Thymus (tissue), 11 donors: ENCODE measurements around the gene EGFR. TPM values are rescaled to one million over a fixed set of nuclear protein-coding genes. Genes with fewer than 3 reads are reported as not detected.
A peak's percentile ranks its signal among the peaks of the same experiment; 100 is the strongest.

Source experiments
- DNase-seq, 9 donors: peaks; one replicate each; pipeline ENCODE4 v3.0.0-alpha.2; 2013; ENCODE audit warnings: low spot score in 9 of 9, low read depth in 6 of 9, missing footprints in 1 of 9
- H3K27ac ChIP-seq, 2 donors: one replicate each; pipeline ENCODE4 v1.5.1; 2013; ENCODE audit warnings: control low read depth in 1 of 2, low read depth in 1 of 2, low read length in 1 of 2, mild to moderate bottlenecking in 1 of 2, moderate library complexity in 1 of 2
- H3K27me3 ChIP-seq, 2 donors: one replicate each; pipeline ENCODE4 v1.5.1; 2013; ENCODE audit warnings: low read length in 1 of 2; ENCODE audit not compliant: control insufficient read depth in 2 of 2, insufficient read depth in 1 of 2
- H3K36me3 ChIP-seq, 2 donors: one replicate each; pipeline ENCODE4 v1.5.1; 2013; ENCODE audit warnings: low read length in 1 of 2, mild to moderate bottlenecking in 1 of 2, moderate library complexity in 1 of 2; ENCODE audit not compliant: control insufficient read depth in 2 of 2, insufficient read depth in 2 of 2
- H3K4me1 ChIP-seq, 2 donors: one replicate each; pipeline ENCODE4 v1.5.1; 2013; ENCODE audit warnings: low read length in 2 of 2; ENCODE audit not compliant: control insufficient read depth in 2 of 2, insufficient read depth in 2 of 2
- H3K4me3 ChIP-seq, 2 donors: one replicate each; pipeline ENCODE4 v1.5.1; 2013; ENCODE audit warnings: low read length in 2 of 2, control low read depth in 1 of 2, mild to moderate bottlenecking in 1 of 2
- H3K9me3 ChIP-seq, 2 donors: one replicate each; pipeline ENCODE4 v1.5.1; 2013; ENCODE audit warnings: low read length in 1 of 2, mild to moderate bottlenecking in 1 of 2; ENCODE audit not compliant: control insufficient read depth in 2 of 2, insufficient read depth in 1 of 2
- WGBS: extraction: QIAGEN DNeasy Blood & Tissue Kit; methylation state at CpG from one replicate; pipeline ENCODE4 v1.1.7; 2013; 5-methylcytosine and 5-hydroxymethylcytosine counted together
- polyA plus RNA-seq: library from polyadenylated mRNA; stranded (reverse); fragments of 200-250 nt; gene quantifications from one replicate; pipeline ENCODE4 v1.2.3, GENCODE V29; 2013
- total RNA-seq: library from RNA; stranded (reverse); fragments of 120-200 nt; gene quantifications from one replicate; pipeline ENCODE4 v1.2.4, GENCODE V29; 2013
- donor health status: healthy.

Gene EGFR
- total and polyA plus RNA-seq, 2 donors = 14.2 to 19.5 TPM

DNA sequence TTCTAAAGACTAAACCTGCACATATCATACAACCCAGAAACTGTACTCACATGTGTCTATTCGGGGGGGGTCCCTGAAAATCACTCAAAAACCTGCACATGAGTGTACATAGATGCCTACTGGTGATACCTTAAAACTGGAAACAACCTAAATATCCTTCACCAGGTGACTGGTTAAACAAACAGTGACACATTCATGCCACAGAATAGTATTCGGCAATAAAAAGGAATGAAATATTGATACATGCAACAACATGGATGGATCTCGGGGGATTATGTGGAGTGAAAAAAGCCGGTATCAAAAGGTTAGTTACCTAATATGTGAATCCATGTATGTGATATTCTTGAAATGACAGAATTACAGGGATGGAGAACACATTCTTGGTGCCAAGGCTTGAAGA lies 32.1 kb upstream of the EGFR start:
- Histone ChIP-seq H3K9me3 (peaks cover 0 to 1% of the 10 kb centered on the region in 2 donors), H3K36me3 (no peaks in the 10 kb centered on the region), H3K4me3 (no peak overlapping the region), H3K27me3 (no peaks in the 10 kb centered on the region), H3K4me1 (no peaks in the 10 kb centered on the region), H3K27ac (no peak overlapping the region)
- no peak for DNase-seq
- 92% methylated on average over 4 of the region's 4 CpGs for WGBS

GRCh38 chr7:54987772-54988171 lies 31.0 kb upstream of the EGFR start:
- H3K9me3 ChIP-seq = peaks cover 0 to 1% of the 10 kb centered on the region in 2 donors
- H3K36me3 ChIP-seq = no peaks in the 10 kb centered on the region
- no peak for DNase-seq
- WGBS = 85% methylated on average over 1 of the region's 1 CpG
- H3K4me1 ChIP-seq = no peaks in the 10 kb centered on the region
- no peak overlapping the region for H3K4me3 ChIP-seq
- H3K27ac ChIP-seq = no peak overlapping the region
- H3K27me3 ChIP-seq = no peaks in the 10 kb centered on the region

- Histone ChIP-seq H3K9me3 (peaks cover 0 to 1% of the 10 kb centered on the region in 2 donors), H3K36me3 (no peaks in the 10 kb centered on the region), H3K4me3 (no peak overlapping the region), H3K27ac (no peak overlapping the region), H3K4me1 (no peaks in the 10 kb centered on the region), H3K27me3 (no peaks in the 10 kb centered on the region)
- no peak for DNase-seq
- 92% methylated on average over 2 of the region's 2 CpGs for WGBS
These were observed 30.3 kb upstream of the EGFR start for GRCh38 chr7:54988516-54988915.

DNA sequence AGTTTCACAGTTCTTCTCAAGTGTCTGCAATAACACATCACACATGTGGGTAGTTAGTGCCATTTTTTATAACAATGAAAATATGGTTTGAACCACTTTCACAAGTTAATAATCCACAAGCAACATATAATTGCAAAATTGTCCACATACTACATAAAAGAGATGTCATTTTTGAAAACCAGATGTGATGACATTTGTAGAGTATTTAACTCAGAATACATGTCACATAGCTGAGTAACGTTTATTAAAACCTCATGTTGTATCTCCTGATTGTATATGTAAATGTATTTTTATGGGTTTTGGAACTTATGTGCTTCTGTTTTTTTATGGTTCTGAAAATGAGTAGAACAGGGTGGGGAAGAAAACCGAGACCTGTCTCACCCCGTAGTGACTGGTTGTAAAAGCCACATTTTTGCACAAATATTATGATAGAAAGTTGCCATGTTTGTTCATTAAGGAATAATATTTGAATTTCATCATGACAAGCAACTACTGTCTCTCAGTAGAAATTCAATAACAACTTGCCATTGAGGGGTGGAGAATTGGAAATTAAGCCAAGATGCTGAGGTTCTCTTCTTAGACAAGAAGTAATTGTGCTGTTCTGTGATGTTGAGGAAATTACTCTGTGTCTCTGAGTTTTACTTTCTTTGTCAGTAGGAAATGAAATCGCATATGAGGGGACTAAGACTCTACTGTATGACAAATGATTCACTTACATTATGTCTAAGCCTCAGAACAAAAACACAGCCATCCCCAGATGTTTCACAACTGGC lies 29.2 kb upstream of the EGFR start:
- Histone ChIP-seq H3K9me3 (peaks cover 0 to 1% of the 10 kb centered on the region in 2 donors), H3K27me3 (no peaks in the 10 kb centered on the region), H3K4me3 (no peak overlapping the region), H3K27ac (no peak overlapping the region), H3K4me1 (no peaks in the 10 kb centered on the region), H3K36me3 (no peaks in the 10 kb centered on the region)
- DNase-seq = no peak
- WGBS = 90% methylated on average over 4 of the region's 4 CpGs

DNA sequence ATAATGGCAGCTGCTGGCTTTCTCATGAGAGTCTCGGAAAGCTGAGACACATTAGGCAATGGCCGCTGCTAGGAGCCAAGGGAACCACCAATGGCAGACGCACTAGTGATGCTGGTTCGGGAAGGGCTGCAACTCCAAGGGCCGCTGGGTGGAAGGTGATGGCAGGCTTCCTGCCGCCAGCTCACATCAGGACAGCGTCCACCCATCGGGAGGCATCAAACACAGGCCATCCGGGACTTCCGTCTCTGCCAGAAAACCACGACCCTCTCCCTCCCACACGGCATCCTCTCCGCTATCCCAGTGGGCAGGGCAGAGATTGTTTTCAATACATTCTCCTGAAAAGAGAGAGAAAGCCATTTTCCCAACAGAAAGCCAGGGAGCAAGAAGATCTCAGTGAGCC lies 27.5 kb upstream of the EGFR start:
- Histone ChIP-seq H3K4me3 (no peak overlapping the region), H3K36me3 (no peaks in the 10 kb centered on the region), H3K27ac (no peak overlapping the region), H3K4me1 (no peaks in the 10 kb centered on the region), H3K9me3 (peaks cover 0 to 1% of the 10 kb centered on the region in 2 donors), H3K27me3 (no peaks in the 10 kb centered on the region)
- 93% methylated on average over 13 of the region's 13 CpGs for WGBS
- no peak for DNase-seq

DNA sequence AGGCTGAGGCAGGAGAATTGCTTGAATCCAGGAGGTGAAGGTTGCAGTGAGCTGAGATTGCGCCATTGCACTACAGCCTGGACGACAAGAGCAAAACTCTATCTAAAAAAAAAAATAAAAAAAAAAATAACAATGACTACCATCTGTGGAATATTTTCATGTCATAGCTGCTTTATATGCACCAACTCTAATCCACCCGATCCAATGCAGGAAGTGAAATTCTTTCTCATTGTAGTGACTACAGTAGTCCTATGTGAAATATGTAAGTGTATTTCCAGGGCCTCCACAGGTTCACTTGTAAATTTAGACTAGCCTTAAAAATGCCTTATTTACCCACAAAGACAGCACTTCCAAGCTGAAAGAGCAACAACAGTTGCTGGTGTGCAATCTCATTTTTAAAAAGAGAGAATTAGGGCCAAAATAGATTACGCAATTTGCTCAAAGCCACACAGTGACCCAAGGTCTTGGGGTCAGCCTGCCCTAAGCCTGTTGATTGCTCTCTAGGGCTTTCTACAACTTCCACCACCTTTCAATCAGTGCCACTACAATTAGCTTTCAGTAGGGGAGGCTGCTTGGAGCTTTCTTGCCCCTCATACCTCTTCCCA lies 25.8 kb upstream of the EGFR start:
- Histone ChIP-seq H3K4me3 (no peak overlapping the region), H3K27ac (no peak overlapping the region), H3K4me1 (no peaks in the 10 kb centered on the region), H3K27me3 (no peaks in the 10 kb centered on the region), H3K36me3 (no peaks in the 10 kb centered on the region), H3K9me3 (peaks cover 0 to 1% of the 10 kb centered on the region in 2 donors)
- DNase-seq = no peak
- WGBS = 96% methylated on average over 4 of the region's 4 CpGs

- WGBS = 94% methylated on average over 5 of the region's 5 CpGs
- no peak for DNase-seq
- Histone ChIP-seq H3K36me3 (no peaks in the 10 kb centered on the region), H3K27ac (no peak overlapping the region), H3K9me3 (peaks cover 0 to 1% of the 10 kb centered on the region in 2 donors), H3K27me3 (no peaks in the 10 kb centered on the region), H3K4me1 (no peaks in the 10 kb centered on the region), H3K4me3 (no peak overlapping the region)
These were observed 23.7 kb upstream of the EGFR start for GRCh38 chr7:54995166-54995565.

- Histone ChIP-seq H3K9me3 (peaks cover 0 to 1% of the 10 kb centered on the region in 2 donors), H3K27ac (no peak overlapping the region), H3K27me3 (no peaks in the 10 kb centered on the region), H3K36me3 (no peaks in the 10 kb centered on the region), H3K4me1 (no peaks in the 10 kb centered on the region), H3K4me3 (no peak overlapping the region)
- WGBS = 56% methylated on average over 5 of the region's 5 CpGs
- peak in 1 of 9 donors; percentile 6 for DNase-seq
These were observed 23.0 kb upstream of the EGFR start for GRCh38 chr7:54995610-54996363.

DNA sequence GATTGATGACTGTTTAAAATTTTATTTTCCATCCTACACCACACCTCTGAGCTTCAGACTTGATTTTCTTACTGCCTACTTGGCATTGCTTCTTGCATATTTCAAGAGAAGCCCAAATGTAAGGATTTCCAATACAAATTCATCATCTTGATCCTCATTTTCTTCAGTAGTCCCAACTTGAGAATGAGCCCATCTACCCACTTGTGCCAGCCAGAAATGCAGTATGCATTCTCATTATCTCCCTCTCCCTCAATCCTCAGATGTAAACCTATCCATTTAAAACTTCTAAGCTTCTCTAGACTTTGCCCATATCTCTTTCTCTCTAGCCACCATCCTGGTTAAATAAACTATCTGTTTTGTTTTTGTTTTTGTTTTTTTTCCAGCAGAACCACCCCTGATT lies 22.4 kb upstream of the EGFR start:
- Histone ChIP-seq H3K36me3 (no peaks in the 10 kb centered on the region), H3K27ac (no peak overlapping the region), H3K4me1 (no peaks in the 10 kb centered on the region), H3K9me3 (peaks cover 0 to 1% of the 10 kb centered on the region in 2 donors), H3K27me3 (no peaks in the 10 kb centered on the region), H3K4me3 (no peak overlapping the region)
- DNase-seq = no peak
